IPS-20b (cell line): ENCODE results near the gene ZNF804A.
"Not testable (repeated sequence)": the region's sequence is repeated elsewhere in the genome, so short reads cannot be mapped to it uniquely, and the experiment has no call there.

ENCODE experiments used
- H3K27ac ChIP-seq: one replicate; pipeline ENCODE4 v1.5.1; 2013; ENCODE audit warnings: low read length
- H3K27me3 ChIP-seq: 2 replicates; pipeline ENCODE4 v1.6.1; 2013; ENCODE audit warnings: mild to moderate bottlenecking, low read length, inconsistent platforms; ENCODE audit not compliant: insufficient read depth
- H3K36me3 ChIP-seq: 2 replicates; pipeline ENCODE4 v1.6.1; 2013; ENCODE audit warnings: low read depth, mild to moderate bottlenecking, inconsistent platforms, low read length, moderate library complexity; ENCODE audit not compliant: insufficient read depth
- H3K4me1 ChIP-seq: 2 replicates; pipeline ENCODE4 v1.6.1; 2013; ENCODE audit warnings: mild to moderate bottlenecking, control low read depth, inconsistent platforms, low read length, moderate library complexity; ENCODE audit not compliant: insufficient read depth
- H3K4me3 ChIP-seq: 2 replicates; pipeline ENCODE4 v1.5.1; 2013; ENCODE audit warnings: mild to moderate bottlenecking, low read length, inconsistent platforms
- H3K9ac ChIP-seq: 2 replicates; pipeline ENCODE4 v1.6.1; 2013; ENCODE audit warnings: low read depth, mild to moderate bottlenecking, inconsistent platforms, low read length, moderate library complexity
- H3K9me3 ChIP-seq: 2 replicates; pipeline ENCODE4 v1.6.1; 2013; ENCODE audit warnings: mild to moderate bottlenecking, low read depth, low read length, inconsistent platforms; ENCODE audit not compliant: insufficient read depth

The ZNF804A gene

DNA sequence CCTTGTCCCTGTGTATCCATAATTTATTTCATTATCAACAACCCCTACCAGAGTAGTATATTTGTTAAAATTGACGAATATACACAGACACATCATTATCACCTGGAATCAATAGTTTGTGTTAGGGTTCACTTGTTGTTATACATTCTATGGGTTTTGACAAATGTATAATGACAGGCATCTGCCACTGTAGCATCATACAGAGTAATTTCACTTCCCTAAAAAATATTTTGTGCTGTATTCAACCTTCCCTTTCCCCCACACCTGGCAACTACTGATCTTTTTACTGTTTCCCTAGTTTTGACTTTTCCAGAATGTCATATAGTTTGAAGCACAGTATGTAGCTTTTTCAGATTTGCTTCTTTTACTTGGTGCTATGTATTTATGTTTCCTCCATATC lies 132.0 kb downstream of the ZNF804A start:
- H3K27ac ChIP-seq: no peak overlapping the region
- no peaks in the 10 kb centered on the region for H3K36me3 ChIP-seq
- no peak overlapping the region for H3K4me3 ChIP-seq

DNA sequence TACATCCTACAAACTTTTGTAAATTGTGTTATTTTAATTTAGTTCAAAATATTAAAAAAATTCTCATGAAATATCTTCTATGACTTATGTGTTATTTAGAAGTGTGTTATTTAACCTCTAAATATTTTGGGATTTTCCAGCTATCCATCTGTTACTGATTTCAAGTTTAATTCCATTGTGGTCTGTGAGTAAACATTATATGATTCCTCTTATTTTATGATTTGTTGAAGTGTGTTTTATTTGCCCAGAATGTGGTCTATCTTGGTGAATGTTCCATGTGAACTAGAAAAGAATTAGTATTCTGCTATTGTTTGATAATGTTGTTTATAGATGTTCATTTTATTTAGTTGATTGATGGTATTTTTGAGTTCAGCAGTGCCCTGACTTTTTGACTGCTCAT lies 136.0 kb downstream of the ZNF804A start:
- no peaks in the 10 kb centered on the region for H3K27me3 ChIP-seq

More for the DNA sequence above, 132.0 kb downstream of the ZNF804A start:
- Histone ChIP-seq H3K27me3 (no peaks in the 10 kb centered on the region), H3K4me1 (no peaks in the 10 kb centered on the region; the same call in 1 of the 2 replicates), H3K9me3 (no peaks in the 10 kb centered on the region), H3K9ac (no peak overlapping the region)

DNA sequence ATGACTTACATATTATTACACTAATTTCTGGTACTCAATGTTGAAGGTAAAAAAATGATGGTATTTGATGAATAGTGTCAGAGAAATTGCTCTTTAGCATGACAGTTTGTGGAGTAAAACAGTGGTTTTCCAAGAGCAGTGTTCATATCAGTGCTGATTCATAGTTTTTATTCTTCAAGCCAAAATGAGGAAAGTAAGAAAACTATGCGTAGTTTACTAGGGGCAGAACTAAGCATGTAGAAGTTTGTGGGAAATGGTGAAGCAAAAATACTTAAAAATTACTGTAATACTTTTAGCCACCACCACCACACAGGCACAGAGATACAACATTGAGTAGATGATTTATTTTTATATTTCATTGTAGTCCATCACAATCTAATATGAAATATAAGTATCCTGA lies 137.3 kb downstream of the ZNF804A start:
- H3K36me3 ChIP-seq: no peaks in the 10 kb centered on the region
- no peak overlapping the region for H3K4me3 ChIP-seq
- H3K9ac ChIP-seq: no peak overlapping the region
- no peaks in the 10 kb centered on the region for H3K27me3 ChIP-seq
- no peak overlapping the region for H3K27ac ChIP-seq
- no peaks in the 10 kb centered on the region; the same call in 1 of the 2 replicates for H3K4me1 ChIP-seq
- H3K9me3 ChIP-seq: no peaks in the 10 kb centered on the region

More for the DNA sequence above, 136.0 kb downstream of the ZNF804A start:
- no peaks in the 10 kb centered on the region for H3K9me3 ChIP-seq
- no peak overlapping the region for H3K9ac ChIP-seq
- no peak overlapping the region for H3K27ac ChIP-seq
- no peaks in the 10 kb centered on the region for H3K36me3 ChIP-seq
- H3K4me3 ChIP-seq: no peak overlapping the region
- H3K4me1 ChIP-seq: no peaks in the 10 kb centered on the region; the same call in 1 of the 2 replicates

DNA sequence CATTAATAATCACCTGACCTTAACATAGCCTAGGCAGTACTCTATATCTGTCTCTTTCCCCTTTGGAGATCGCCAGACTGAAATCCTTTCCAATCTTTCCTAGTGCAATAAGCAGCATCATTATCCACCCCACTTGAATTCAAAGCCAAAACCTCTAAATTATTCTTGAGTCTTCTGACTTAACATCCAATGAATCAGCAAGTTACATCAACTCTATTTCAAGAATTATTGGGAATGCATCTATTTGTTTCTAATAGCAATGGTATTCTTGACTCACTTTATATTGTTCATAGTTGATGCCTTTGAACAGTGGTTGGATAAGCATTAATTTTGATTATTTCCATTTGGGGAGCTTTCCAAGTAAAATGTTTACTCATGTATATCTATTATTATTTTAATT lies 144.8 kb downstream of the ZNF804A start:
- Histone ChIP-seq H3K9ac (no peak overlapping the region), H3K36me3 (no peaks in the 10 kb centered on the region), H3K4me3 (no peak overlapping the region), H3K4me1 (no peaks in the 10 kb centered on the region), H3K27ac (no peak overlapping the region), H3K9me3 (no peaks in the 10 kb centered on the region), H3K27me3 (no peaks in the 10 kb centered on the region)

DNA sequence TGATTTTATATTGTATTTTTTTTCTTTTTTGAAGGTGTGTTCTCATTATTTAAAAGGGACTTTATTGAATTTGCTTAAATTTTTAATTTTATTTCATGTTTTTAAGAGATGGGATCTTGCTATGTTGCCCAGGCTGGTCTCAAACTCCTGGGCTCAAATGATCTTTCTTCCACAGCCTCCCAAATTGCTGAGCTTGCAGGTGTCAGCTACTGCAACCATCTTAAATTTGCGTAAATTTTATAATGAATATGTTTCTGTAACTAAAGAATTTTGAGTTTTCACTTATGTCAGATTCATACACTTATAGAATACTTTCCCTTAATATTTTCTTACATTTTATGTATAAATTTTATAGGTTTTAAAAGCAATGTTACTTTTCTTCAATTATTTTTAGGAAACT lies 157.8 kb downstream of the ZNF804A start:
- H3K4me1 ChIP-seq: no peaks in the 10 kb centered on the region
- H3K27me3 ChIP-seq: no peaks in the 10 kb centered on the region

DNA sequence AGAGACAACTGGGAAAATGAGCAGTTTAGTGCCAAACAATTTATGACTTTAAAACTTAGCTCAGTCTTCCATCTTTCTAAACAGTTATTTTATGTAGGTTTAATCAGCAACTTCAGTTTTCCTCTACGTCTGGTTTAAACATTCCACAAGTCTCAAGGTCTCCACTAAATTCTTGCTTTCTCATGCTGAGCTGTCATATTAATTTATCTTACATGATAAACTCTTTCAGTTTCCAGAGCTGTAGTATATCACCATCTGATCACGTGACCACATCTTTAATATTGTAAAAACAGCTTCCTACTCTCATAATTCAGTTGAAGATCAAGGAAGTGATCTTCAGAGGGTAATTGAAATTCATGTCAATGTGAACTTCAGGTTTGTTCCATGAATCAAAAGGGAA lies 158.6 kb downstream of the ZNF804A start:
- H3K36me3 ChIP-seq: no peaks in the 10 kb centered on the region
- no peaks in the 10 kb centered on the region for H3K4me1 ChIP-seq
- no peaks in the 10 kb centered on the region for H3K27me3 ChIP-seq
- no peaks in the 10 kb centered on the region for H3K9me3 ChIP-seq
- no peak overlapping the region for H3K27ac ChIP-seq
- no peak overlapping the region for H3K9ac ChIP-seq
- H3K4me3 ChIP-seq: no peak overlapping the region

More for the DNA sequence above, 157.8 kb downstream of the ZNF804A start:
- Histone ChIP-seq H3K9me3 (no peaks in the 10 kb centered on the region), H3K9ac (no peak overlapping the region), H3K27ac (no peak overlapping the region), H3K36me3 (no peaks in the 10 kb centered on the region), H3K4me3 (no peak overlapping the region)

DNA sequence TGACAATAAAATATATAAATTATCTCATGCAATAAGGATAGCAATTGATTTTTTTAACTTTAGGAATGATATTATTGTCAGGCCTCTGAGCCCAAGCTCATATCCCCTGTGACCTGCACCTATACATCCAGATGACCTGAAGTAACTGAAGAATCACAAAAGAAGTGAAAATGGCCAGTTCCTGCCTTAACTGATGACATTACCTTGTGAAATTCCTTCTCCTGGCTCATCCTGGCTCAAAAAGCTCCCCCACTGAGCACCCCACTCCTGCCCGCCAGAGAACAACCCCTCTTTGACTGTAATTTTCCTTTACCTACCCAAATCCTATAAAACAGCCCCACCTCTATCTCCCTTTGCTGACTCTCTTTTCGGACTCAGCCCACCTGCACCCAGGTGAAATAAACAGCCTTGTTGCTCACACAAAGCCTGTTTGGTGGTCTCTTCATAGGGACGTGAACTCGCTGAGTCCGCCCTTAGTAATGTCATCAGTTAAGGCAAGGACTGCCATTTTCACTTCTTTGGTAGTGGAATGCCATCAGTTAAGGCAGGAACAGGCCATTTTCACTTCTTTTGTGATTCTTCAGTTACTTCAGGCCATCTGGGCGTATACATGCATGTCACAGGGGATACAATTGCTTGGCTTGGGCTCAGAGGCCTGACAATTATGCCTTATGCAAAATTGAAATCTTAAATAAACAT lies 161.4 kb downstream of the ZNF804A start:
- not testable (repeated sequence) for H3K4me1 ChIP-seq, H3K27me3 ChIP-seq, H3K4me3 ChIP-seq, H3K9ac ChIP-seq, H3K36me3 ChIP-seq, H3K9me3 ChIP-seq, H3K27ac ChIP-seq

DNA sequence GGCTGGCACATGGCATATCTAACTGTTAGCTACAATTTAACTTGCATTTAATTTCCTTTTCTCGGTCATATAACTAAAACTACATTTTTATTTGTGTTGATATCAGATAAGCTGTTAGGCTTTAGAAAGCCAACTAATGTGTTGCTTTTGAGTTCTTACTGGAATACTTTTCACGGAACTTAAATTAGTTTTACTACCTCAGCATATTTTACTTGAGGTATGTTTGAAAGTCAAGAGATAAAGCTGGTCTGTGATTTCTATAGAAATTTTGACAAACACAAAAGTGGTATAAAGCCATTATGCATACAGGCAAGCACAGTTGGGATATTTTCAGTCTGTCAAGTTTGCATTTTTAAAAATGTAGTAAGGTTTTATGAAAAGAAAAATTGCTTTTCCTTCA lies 162.6 kb downstream of the ZNF804A start:
- Histone ChIP-seq H3K27ac (no peak overlapping the region), H3K9ac (no peak overlapping the region), H3K4me3 (no peak overlapping the region), H3K4me1 (no peaks in the 10 kb centered on the region), H3K9me3 (no peaks in the 10 kb centered on the region), H3K36me3 (no peaks in the 10 kb centered on the region), H3K27me3 (no peaks in the 10 kb centered on the region)

DNA sequence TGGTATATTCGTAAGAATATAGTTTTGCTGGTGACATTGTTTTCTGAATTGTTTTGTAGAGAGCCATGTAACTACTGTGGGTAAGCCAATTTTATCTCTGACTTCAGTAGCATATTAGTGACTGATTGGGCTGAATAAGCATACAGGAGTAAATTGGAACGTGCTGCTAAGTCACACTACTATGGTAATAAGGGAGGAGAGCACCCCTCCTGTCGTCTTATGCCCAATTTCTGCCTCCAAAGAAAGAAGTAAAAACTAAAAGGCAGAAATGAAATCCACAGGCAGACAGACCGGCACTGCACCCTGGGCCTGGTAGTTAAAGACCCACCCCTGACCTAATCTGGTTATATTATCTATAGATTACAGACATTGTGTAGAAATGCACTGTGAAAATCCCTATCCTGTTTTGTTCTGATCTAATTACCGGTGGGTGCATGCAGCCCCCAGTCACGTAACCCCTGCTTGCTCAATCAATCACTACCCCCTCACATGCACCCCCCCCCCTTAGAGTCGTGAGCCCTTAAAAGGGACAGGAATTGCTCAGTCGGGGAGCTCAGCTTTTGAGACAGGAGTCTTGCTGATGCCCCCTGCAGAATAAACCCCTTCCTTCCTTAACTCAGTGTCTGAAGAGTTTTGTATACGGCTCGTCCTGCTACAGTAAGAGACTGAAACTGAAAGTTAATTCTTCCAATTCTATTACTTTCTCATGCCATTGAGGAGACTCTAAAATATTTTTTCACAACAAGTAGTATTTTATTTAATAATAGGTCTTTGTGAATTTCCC lies 167.0 kb downstream of the ZNF804A start:
- no peaks in the 10 kb centered on the region for H3K9me3 ChIP-seq
- H3K36me3 ChIP-seq: no peaks in the 10 kb centered on the region
- no peaks in the 10 kb centered on the region for H3K4me1 ChIP-seq
- no peaks in the 10 kb centered on the region for H3K27me3 ChIP-seq
- no peak overlapping the region for H3K27ac ChIP-seq
- no peak overlapping the region for H3K4me3 ChIP-seq
- H3K9ac ChIP-seq: no peak overlapping the region

DNA sequence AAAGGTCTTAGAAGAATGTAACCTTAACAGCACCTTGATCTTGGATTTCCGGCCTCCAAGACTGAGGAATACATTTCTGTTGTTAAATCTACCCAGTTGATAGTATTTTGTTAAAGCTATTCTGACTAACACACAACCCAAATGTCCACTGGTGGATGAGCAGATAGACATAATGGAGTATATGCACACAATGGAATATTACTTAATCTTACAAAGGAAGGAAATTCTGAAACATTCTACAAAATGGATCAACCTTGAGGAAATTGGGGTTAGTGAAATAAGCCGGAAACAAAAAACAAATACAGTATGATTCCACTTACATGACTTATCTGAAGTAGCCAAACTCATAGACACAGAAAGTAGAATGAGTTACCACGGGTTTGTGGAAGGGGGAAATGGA lies 168.7 kb downstream of the ZNF804A start:
- Histone ChIP-seq H3K4me1 (no peaks in the 10 kb centered on the region), H3K9ac (no peak overlapping the region), H3K36me3 (no peaks in the 10 kb centered on the region), H3K27me3 (no peaks in the 10 kb centered on the region), H3K27ac (no peak overlapping the region), H3K4me3 (no peak overlapping the region), H3K9me3 (no peaks in the 10 kb centered on the region)

DNA sequence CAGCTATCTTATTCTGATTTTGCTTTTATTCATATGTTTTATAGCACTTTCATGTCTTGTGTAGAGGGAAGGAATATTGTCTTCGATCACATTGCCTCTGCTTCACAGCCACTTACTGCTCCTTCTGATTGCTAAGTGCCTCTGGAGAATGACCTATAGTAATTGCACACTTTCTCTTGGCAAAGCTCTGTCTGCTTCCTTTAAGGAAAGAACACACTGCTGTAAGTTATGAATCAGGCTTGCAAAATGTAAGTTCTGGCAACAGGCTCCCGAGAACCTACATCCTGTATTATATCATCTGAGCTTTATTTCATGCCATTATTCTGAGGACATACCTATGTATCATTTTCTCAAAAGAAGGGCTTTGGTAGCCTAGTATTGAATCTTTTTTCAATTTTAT lies 170.7 kb downstream of the ZNF804A start:
- Histone ChIP-seq H3K9me3 (no peaks in the 10 kb centered on the region), H3K36me3 (no peaks in the 10 kb centered on the region), H3K9ac (no peak overlapping the region), H3K4me1 (no peaks in the 10 kb centered on the region), H3K27ac (no peak overlapping the region), H3K4me3 (no peak overlapping the region), H3K27me3 (no peaks in the 10 kb centered on the region)

DNA sequence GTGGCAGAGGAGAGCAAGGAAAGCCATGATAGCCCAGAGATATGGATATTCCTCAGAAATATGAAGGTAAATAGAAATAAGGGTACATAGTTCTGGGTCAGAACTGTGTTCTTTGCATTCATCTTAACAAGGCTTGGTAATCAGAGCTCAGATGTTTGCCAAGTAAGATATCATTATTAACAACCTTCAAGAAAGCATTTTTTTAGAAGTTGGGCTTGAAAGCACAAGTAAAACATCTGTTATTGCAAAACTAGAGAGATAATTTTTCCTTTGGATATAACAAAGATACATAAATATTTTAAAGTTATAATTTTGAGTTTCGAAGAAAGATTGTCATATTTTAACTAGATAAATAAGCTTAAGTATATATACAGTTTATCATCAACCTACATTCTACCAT lies 171.4 kb downstream of the ZNF804A start:
- Histone ChIP-seq H3K27me3 (no peaks in the 10 kb centered on the region), H3K4me3 (no peak overlapping the region), H3K4me1 (no peaks in the 10 kb centered on the region), H3K27ac (no peak overlapping the region), H3K36me3 (no peaks in the 10 kb centered on the region), H3K9me3 (no peaks in the 10 kb centered on the region), H3K9ac (no peak overlapping the region)
